Measurements from ENCODE around the gene B3GNT8. TPM values are rescaled to one million over a fixed set of nuclear protein-coding genes. Genes with fewer than 3 reads are reported as not detected.

Gene B3GNT8
- total RNA-seq, 1 experiment from 2014 or later, result 0.10 TPM

- H3K36me3 ChIP-seq (ENCODE audit: control insufficient read depth, insufficient read depth, low read length), result no peaks in the 10 kb centered on the region
- no TSS peak for BruUV-seq (replicated peaks)
- no peak for TF ChIP-seq CTCF (IDR thresholded peaks at IDR 0.05)
- TF ChIP-seq REST (IDR thresholded peaks at IDR 0.05; ENCODE audit: insufficient read depth in 1 of 2, low read depth in 2 of 2, low read length in 1 of 2), result no peak
- TF ChIP-seq SIN3A (IDR thresholded peaks at IDR 0.05; ENCODE audit: borderline replicate concordance, insufficient read depth, low read depth, low read length), result no peak
- no peak for TF ChIP-seq POLR2AphosphoS5 (IDR thresholded peaks at IDR 0.05; ENCODE audit: low read depth, low read length)
- no peak for TF ChIP-seq TCF7L2 (IDR thresholded peaks at IDR 0.05; ENCODE audit: low read depth, low read length)
- intact Hi-C loops (cut with micrococcal nuclease; ENCODE audit: unreplicated experiment) (no loop called here), in situ Hi-C loops (cut with HindIII; ENCODE audit: low pct_unique_long_range_greater_than_20kb, low sequenced_read_pairs) (no loop called here)
- H3K9me3 ChIP-seq (ENCODE audit: control insufficient read depth, insufficient read depth, low read depth, low read length), result no peaks in the 10 kb centered on the region
- DNase-seq (ENCODE audit: low read depth, low spot score), result no peak
- ChIA-PET CTCF (no interaction called here), POLR2A (no interaction called here)
- H3K4me1 ChIP-seq (ENCODE audit: control insufficient read depth, insufficient read depth, low read length), result no peaks in the 10 kb centered on the region
- no peak for ATAC-seq
- no peak overlapping the region for H3K27ac ChIP-seq (ENCODE audit: low read length)
- H3K4me3 ChIP-seq (ENCODE audit: low read depth in 2 of 2, low read length in 2 of 2), result no peak overlapping the region
- no peaks in the 10 kb centered on the region for H3K27me3 ChIP-seq (ENCODE audit: control insufficient read depth, insufficient read depth, low read length)
These were observed 6.9 kb downstream of the B3GNT8 start for GRCh38 chr19:41420101-41420880.

- no TSS peak for BruUV-seq (replicated peaks)
- TF ChIP-seq REST (IDR thresholded peaks at IDR 0.05; ENCODE audit: insufficient read depth in 1 of 2, low read depth in 2 of 2, low read length in 1 of 2) (no peak), TCF7L2 (IDR thresholded peaks at IDR 0.05; ENCODE audit: low read depth, low read length) (no peak), POLR2AphosphoS5 (IDR thresholded peaks at IDR 0.05; ENCODE audit: low read depth, low read length) (no peak), CTCF (IDR thresholded peaks at IDR 0.05) (no peak), SIN3A (IDR thresholded peaks at IDR 0.05; ENCODE audit: borderline replicate concordance, insufficient read depth, low read depth, low read length) (no peak)
These were observed 10.9 kb downstream of the B3GNT8 start for GRCh38 chr19:41416194-41416674.

More at GRCh38 chr19:41416194-41416674, 10.9 kb downstream of the B3GNT8 start:
- CTCF ChIA-PET, result no interaction called here
- no peaks in the 10 kb centered on the region for H3K27me3 ChIP-seq (ENCODE audit: control insufficient read depth, insufficient read depth, low read length)
- intact Hi-C loops (cut with micrococcal nuclease; ENCODE audit: unreplicated experiment) (no loop called here), in situ Hi-C loops (cut with HindIII; ENCODE audit: low pct_unique_long_range_greater_than_20kb, low sequenced_read_pairs) (no loop called here)
- no peak overlapping the region for H3K27ac ChIP-seq (ENCODE audit: low read length)
- no peaks in the 10 kb centered on the region for H3K9me3 ChIP-seq (ENCODE audit: control insufficient read depth, insufficient read depth, low read depth, low read length)
- H3K4me1 ChIP-seq (ENCODE audit: control insufficient read depth, insufficient read depth, low read length), result no peaks in the 10 kb centered on the region
- DNase-seq (ENCODE audit: low read depth, low spot score), result no peak
- POLR2A ChIA-PET, result no interaction called here
- H3K36me3 ChIP-seq (ENCODE audit: control insufficient read depth, insufficient read depth, low read length), result no peaks in the 10 kb centered on the region
- no peak overlapping the region for H3K4me3 ChIP-seq (ENCODE audit: low read depth in 2 of 2, low read length in 2 of 2)
- no peak for ATAC-seq
